T-helper 2 cell treated with Interferon-gamma antibody and Interleukin-4, amounts not matched to agents 5 μg/mL and 100 μg/mL, for 36 hours (primary cell): ENCODE results near the gene ERGIC1.
"Not testable (repeated sequence)": the region's sequence is repeated elsewhere in the genome, so short reads cannot be mapped to it uniquely, and the experiment has no call there.

Experiments used
- DNase-seq: peaks from one replicate; pipeline ENCODE4 v3.0.0; 2021; ENCODE audit warnings: low spot score
- H3K27ac Mint-ChIP-seq: one replicate; pipeline ENCODE4 v1.8.0; 2021; ENCODE audit warnings: mild to moderate bottlenecking, mixed read lengths
- H3K27me3 Mint-ChIP-seq: one replicate; pipeline ENCODE4 v1.8.0; 2021; ENCODE audit warnings: low read depth, mixed read lengths
- H3K36me3 Mint-ChIP-seq: one replicate; pipeline ENCODE4 v1.8.0; 2021; ENCODE audit warnings: low read depth, mixed read lengths
- H3K4me1 Mint-ChIP-seq: one replicate; pipeline ENCODE4 v1.8.0; 2021; ENCODE audit warnings: low read depth, mixed read lengths
- H3K4me3 Mint-ChIP-seq: one replicate; pipeline ENCODE4 v1.8.0; 2022; ENCODE audit warnings: mild to moderate bottlenecking, moderate library complexity, mixed read lengths
- H3K9me3 Mint-ChIP-seq: one replicate; pipeline ENCODE4 v1.8.0; 2021; ENCODE audit warnings: mixed read lengths

ERGIC1 gene

GRCh38 chr5:172809774-172810173, 24.3 kb upstream of the ERGIC1 start:
- H3K27me3 Mint-ChIP-seq: no peaks in the 10 kb centered on the region
- H3K36me3 Mint-ChIP-seq: peaks cover 2% of the 10 kb centered on the region
- H3K27ac Mint-ChIP-seq: no peak overlapping the region
- H3K4me3 Mint-ChIP-seq: no peak overlapping the region
- peaks cover 14% of the 10 kb centered on the region for H3K4me1 Mint-ChIP-seq
- DNase-seq: no peak
- peaks cover 10% of the 10 kb centered on the region for H3K9me3 Mint-ChIP-seq

GRCh38 chr5:172810996-172811395, 23.1 kb upstream of the ERGIC1 start:
- Mint-ChIP-seq H3K9me3 (peaks cover 10% of the 10 kb centered on the region), H3K4me1 (peaks cover 14% of the 10 kb centered on the region)
- not testable (repeated sequence) for H3K27ac Mint-ChIP-seq, H3K36me3 Mint-ChIP-seq, H3K4me3 Mint-ChIP-seq, DNase-seq, H3K27me3 Mint-ChIP-seq

- Mint-ChIP-seq H3K36me3 (no peaks in the 10 kb centered on the region), H3K27me3 (no peaks in the 10 kb centered on the region), H3K27ac (no peak overlapping the region), H3K4me3 (no peak overlapping the region), H3K4me1 (no peaks in the 10 kb centered on the region), H3K9me3 (peaks cover 1% of the 10 kb centered on the region)
- no peak for DNase-seq
Measured at GRCh38 chr5:172815631-172816030, 18.4 kb upstream of the ERGIC1 start.

- no peak overlapping the region for H3K4me3 Mint-ChIP-seq
- H3K27ac Mint-ChIP-seq: no peak overlapping the region
- no peaks in the 10 kb centered on the region for H3K27me3 Mint-ChIP-seq
- DNase-seq: no peak
- H3K4me1 Mint-ChIP-seq: no peaks in the 10 kb centered on the region
- H3K36me3 Mint-ChIP-seq: no peaks in the 10 kb centered on the region
- no peaks in the 10 kb centered on the region for H3K9me3 Mint-ChIP-seq
Measured at GRCh38 chr5:172816925-172817562, 17.0 kb upstream of the ERGIC1 start.

GRCh38 chr5:172817664-172818063, 16.4 kb upstream of the ERGIC1 start:
- Mint-ChIP-seq H3K27me3 (no peaks in the 10 kb centered on the region), H3K9me3 (no peaks in the 10 kb centered on the region), H3K36me3 (no peaks in the 10 kb centered on the region), H3K27ac (no peak overlapping the region), H3K4me1 (no peaks in the 10 kb centered on the region), H3K4me3 (no peak overlapping the region)
- no peak for DNase-seq

GRCh38 chr5:172818081-172818480, 16.0 kb upstream of the ERGIC1 start:
- Mint-ChIP-seq H3K4me3 (no peak overlapping the region), H3K36me3 (no peaks in the 10 kb centered on the region), H3K27me3 (no peaks in the 10 kb centered on the region), H3K4me1 (no peaks in the 10 kb centered on the region), H3K9me3 (no peaks in the 10 kb centered on the region), H3K27ac (no peak overlapping the region)
- no peak for DNase-seq

GRCh38 chr5:172819569-172819968, 14.5 kb upstream of the ERGIC1 start:
- Mint-ChIP-seq H3K9me3 (no peaks in the 10 kb centered on the region), H3K27me3 (no peaks in the 10 kb centered on the region), H3K27ac (no peak overlapping the region), H3K36me3 (no peaks in the 10 kb centered on the region), H3K4me3 (no peak overlapping the region), H3K4me1 (no peaks in the 10 kb centered on the region)
- no peak for DNase-seq

GRCh38 chr5:172820046-172820767, 13.8 kb upstream of the ERGIC1 start:
- Mint-ChIP-seq H3K27me3 (no peaks in the 10 kb centered on the region), H3K36me3 (peaks cover under 1% of the 10 kb centered on the region), H3K9me3 (peaks cover 3% of the 10 kb centered on the region), H3K4me1 (no peaks in the 10 kb centered on the region), H3K27ac (no peak overlapping the region), H3K4me3 (no peak overlapping the region)
- DNase-seq: peak; percentile 17

GRCh38 chr5:172821340-172821985, 12.6 kb upstream of the ERGIC1 start:
- Mint-ChIP-seq H3K36me3 (peaks cover 5% of the 10 kb centered on the region), H3K27me3 (no peaks in the 10 kb centered on the region), H3K4me1 (no peaks in the 10 kb centered on the region), H3K9me3 (peaks cover 15% of the 10 kb centered on the region), H3K4me3 (no peak overlapping the region), H3K27ac (no peak overlapping the region)
- no peak for DNase-seq

GRCh38 chr5:172823840-172824362, 10.2 kb upstream of the ERGIC1 start:
- no peak overlapping the region for H3K4me3 Mint-ChIP-seq
- DNase-seq: no peak
- H3K27me3 Mint-ChIP-seq: no peaks in the 10 kb centered on the region
- peaks cover 5% of the 10 kb centered on the region for H3K36me3 Mint-ChIP-seq
- H3K9me3 Mint-ChIP-seq: peaks cover 16% of the 10 kb centered on the region
- no peak overlapping the region for H3K27ac Mint-ChIP-seq
- no peaks in the 10 kb centered on the region for H3K4me1 Mint-ChIP-seq

GRCh38 chr5:172825610-172826204, 8.3 kb upstream of the ERGIC1 start:
- DNase-seq: no peak
- H3K4me3 Mint-ChIP-seq: no peak overlapping the region
- H3K9me3 Mint-ChIP-seq: peaks cover 16% of the 10 kb centered on the region
- H3K4me1 Mint-ChIP-seq: no peaks in the 10 kb centered on the region
- H3K36me3 Mint-ChIP-seq: peaks cover 5% of the 10 kb centered on the region
- no peak overlapping the region for H3K27ac Mint-ChIP-seq
- H3K27me3 Mint-ChIP-seq: no peaks in the 10 kb centered on the region

- no peak for DNase-seq
- no peaks in the 10 kb centered on the region for H3K27me3 Mint-ChIP-seq
- H3K4me3 Mint-ChIP-seq: no peak overlapping the region
- no peak overlapping the region for H3K27ac Mint-ChIP-seq
- H3K36me3 Mint-ChIP-seq: peaks cover 5% of the 10 kb centered on the region
- H3K9me3 Mint-ChIP-seq: peaks cover 16% of the 10 kb centered on the region
- H3K4me1 Mint-ChIP-seq: no peaks in the 10 kb centered on the region
Measured at GRCh38 chr5:172827841-172828240, 6.2 kb upstream of the ERGIC1 start.

GRCh38 chr5:172828911-172829431, 5.1 kb upstream of the ERGIC1 start:
- no peaks in the 10 kb centered on the region for H3K4me1 Mint-ChIP-seq
- no peak overlapping the region for H3K27ac Mint-ChIP-seq
- no peak for DNase-seq
- H3K27me3 Mint-ChIP-seq: no peaks in the 10 kb centered on the region
- H3K9me3 Mint-ChIP-seq: peaks cover 16% of the 10 kb centered on the region
- H3K4me3 Mint-ChIP-seq: no peak overlapping the region
- H3K36me3 Mint-ChIP-seq: peaks cover 5% of the 10 kb centered on the region
